Measurements from ENCODE around the gene ADGRV1.
A peak's percentile ranks its signal among the peaks of the same experiment; 100 is the strongest.

The ADGRV1 gene

GRCh38 chr5:90934738-90935137, 376.1 kb downstream of the ADGRV1 start:
- no peaks in the 10 kb centered on the region for H3K36me3 ChIP-seq (ENCODE audit: control insufficient read depth, insufficient read depth, low read length)
- H3K9me3 ChIP-seq (ENCODE audit: control insufficient read depth, low read length) = no peaks in the 10 kb centered on the region
- peak overlapping the region; percentile 20 for H3K4me3 ChIP-seq (ENCODE audit: low read length)
- no peaks in the 10 kb centered on the region for H3K27me3 ChIP-seq (ENCODE audit: control insufficient read depth, insufficient read depth, low read length)
- peaks cover 20% of the 10 kb centered on the region for H3K4me1 ChIP-seq (ENCODE audit: control insufficient read depth, insufficient read depth, low read length)
- no peak overlapping the region for H3K9ac ChIP-seq (ENCODE audit: low read length)

DNA sequence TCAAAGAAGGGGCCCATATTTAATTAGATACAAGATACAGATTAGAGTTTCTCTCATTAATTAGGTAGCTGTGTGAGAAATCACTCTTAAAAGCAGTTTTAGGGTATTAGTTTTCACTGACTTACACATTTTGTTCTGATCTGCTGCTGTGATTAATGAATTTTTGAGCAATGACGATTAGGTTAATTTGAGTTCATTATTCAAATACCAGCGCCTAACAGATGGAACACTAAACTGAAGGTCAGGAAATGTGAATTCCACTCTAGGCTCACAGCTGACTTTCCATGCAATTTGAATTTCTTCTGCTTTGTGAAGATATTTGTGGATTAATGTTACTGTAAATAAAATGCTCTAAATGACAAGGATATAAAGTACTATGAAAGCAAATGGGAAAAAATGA, 380.6 kb downstream of the ADGRV1 start:
- H3K9ac ChIP-seq (ENCODE audit: low read length) = no peak overlapping the region

DNA sequence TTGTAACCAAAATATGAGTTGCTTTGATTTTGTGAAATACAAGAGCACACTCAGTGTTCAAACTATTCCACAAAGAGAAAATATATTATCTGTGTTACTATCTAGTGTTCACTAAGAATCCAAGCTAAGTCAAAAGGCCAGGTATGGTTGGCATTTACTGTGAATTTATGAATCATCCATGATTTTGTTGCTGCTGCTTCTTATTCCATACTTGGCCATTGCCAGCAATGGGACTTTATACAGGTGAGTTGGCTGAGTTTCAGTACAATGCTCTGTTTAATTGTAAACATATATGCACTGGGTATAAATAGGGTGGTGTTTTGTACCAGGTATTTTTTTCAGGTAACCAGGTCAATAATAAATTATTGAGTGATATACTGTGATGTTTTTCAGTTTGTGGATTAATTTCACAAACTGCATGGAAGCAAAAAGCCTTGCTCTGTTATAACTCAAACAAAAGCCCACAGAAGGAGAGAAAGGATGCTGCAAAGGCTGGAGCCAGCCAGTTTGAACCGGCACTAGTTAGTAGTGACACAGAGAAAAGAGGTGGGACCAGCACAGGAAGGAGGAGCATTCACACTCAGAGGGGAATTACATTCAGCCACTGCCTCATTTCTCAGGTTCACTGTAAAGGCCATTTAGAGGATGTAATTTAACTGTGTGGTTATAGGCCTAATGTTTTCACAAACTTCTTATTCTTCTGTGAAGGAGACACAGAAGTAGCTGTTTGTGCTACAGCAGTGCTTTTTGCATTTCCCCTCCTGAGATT, 381.8 kb downstream of the ADGRV1 start:
- Histone ChIP-seq H3K9ac (ENCODE audit: low read length) (no peak overlapping the region), H3K9me3 (ENCODE audit: control insufficient read depth, low read length) (no peaks in the 10 kb centered on the region)

More for the DNA sequence above, 380.6 kb downstream of the ADGRV1 start:
- Histone ChIP-seq H3K27me3 (ENCODE audit: control insufficient read depth, insufficient read depth, low read length) (no peaks in the 10 kb centered on the region), H3K4me3 (ENCODE audit: low read length) (no peak overlapping the region), H3K4me1 (ENCODE audit: control insufficient read depth, insufficient read depth, low read length) (peaks cover 18% of the 10 kb centered on the region), H3K36me3 (ENCODE audit: control insufficient read depth, insufficient read depth, low read length) (no peaks in the 10 kb centered on the region), H3K9me3 (ENCODE audit: control insufficient read depth, low read length) (no peaks in the 10 kb centered on the region)

GRCh38 chr5:90941002-90941720, 382.6 kb downstream of the ADGRV1 start:
- H3K9ac ChIP-seq (ENCODE audit: low read length) = no peak overlapping the region

More for the DNA sequence above, 381.8 kb downstream of the ADGRV1 start:
- peaks cover 17% of the 10 kb centered on the region for H3K4me1 ChIP-seq (ENCODE audit: control insufficient read depth, insufficient read depth, low read length)
- no peaks in the 10 kb centered on the region for H3K36me3 ChIP-seq (ENCODE audit: control insufficient read depth, insufficient read depth, low read length)
- H3K27me3 ChIP-seq (ENCODE audit: control insufficient read depth, insufficient read depth, low read length) = no peaks in the 10 kb centered on the region
- H3K4me3 ChIP-seq (ENCODE audit: low read length) = no peak overlapping the region

GRCh38 chr5:90944116-90944515, 385.5 kb downstream of the ADGRV1 start:
- Histone ChIP-seq H3K9me3 (ENCODE audit: control insufficient read depth, low read length) (no peaks in the 10 kb centered on the region), H3K4me3 (ENCODE audit: low read length) (no peak overlapping the region), H3K36me3 (ENCODE audit: control insufficient read depth, insufficient read depth, low read length) (no peaks in the 10 kb centered on the region), H3K9ac (ENCODE audit: low read length) (no peak overlapping the region), H3K4me1 (ENCODE audit: control insufficient read depth, insufficient read depth, low read length) (peaks cover 11% of the 10 kb centered on the region), H3K27me3 (ENCODE audit: control insufficient read depth, insufficient read depth, low read length) (no peaks in the 10 kb centered on the region)

More at GRCh38 chr5:90941002-90941720, 382.6 kb downstream of the ADGRV1 start:
- no peaks in the 10 kb centered on the region for H3K9me3 ChIP-seq (ENCODE audit: control insufficient read depth, low read length)
- H3K4me3 ChIP-seq (ENCODE audit: low read length) = no peak overlapping the region
- H3K36me3 ChIP-seq (ENCODE audit: control insufficient read depth, insufficient read depth, low read length) = no peaks in the 10 kb centered on the region
- H3K27me3 ChIP-seq (ENCODE audit: control insufficient read depth, insufficient read depth, low read length) = no peaks in the 10 kb centered on the region
- peaks cover 17% of the 10 kb centered on the region for H3K4me1 ChIP-seq (ENCODE audit: control insufficient read depth, insufficient read depth, low read length)

DNA sequence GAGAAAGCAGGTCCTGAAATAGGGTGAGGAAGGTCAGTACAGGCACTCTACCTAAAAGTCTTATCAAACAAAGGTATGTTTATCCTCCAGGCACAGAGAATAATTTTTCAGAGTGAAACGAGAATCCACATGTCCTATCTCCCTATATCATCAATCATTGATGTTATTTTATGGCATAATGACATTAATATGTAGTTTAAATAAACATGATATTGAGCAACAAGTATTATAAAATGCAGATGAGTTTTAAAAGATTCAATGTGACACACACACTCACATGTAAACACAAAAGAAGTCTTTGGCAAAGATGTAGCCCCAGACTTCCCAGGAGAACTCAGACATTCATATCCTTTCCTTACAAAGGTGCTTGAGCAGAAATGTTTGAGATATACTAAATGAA, 389.1 kb downstream of the ADGRV1 start:
- H3K9ac ChIP-seq (ENCODE audit: low read length) = no peak overlapping the region
- no peak overlapping the region for H3K4me3 ChIP-seq (ENCODE audit: low read length)
- no peaks in the 10 kb centered on the region for H3K4me1 ChIP-seq (ENCODE audit: control insufficient read depth, insufficient read depth, low read length)

DNA sequence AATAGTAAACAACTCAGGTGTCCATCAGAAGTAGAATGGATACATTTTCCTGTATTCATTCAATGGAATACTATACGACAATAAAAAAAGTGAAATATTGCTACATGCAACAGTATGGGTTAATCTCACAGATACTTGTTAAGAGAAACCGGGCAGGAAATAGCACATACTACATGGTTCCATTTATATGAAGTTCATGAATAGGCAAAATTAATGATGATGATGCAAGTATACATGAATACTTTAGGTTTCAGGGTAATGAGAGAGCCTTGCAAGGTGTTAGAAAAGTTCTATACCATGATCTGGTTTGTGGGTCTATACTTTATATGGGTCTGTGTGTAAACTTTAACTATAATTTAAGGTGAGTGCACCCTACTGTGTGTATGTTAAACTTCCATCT, 390.4 kb downstream of the ADGRV1 start:
- Histone ChIP-seq H3K36me3 (ENCODE audit: control insufficient read depth, insufficient read depth, low read length) (no peaks in the 10 kb centered on the region), H3K9ac (ENCODE audit: low read length) (no peak overlapping the region), H3K9me3 (ENCODE audit: control insufficient read depth, low read length) (no peaks in the 10 kb centered on the region), H3K27me3 (ENCODE audit: control insufficient read depth, insufficient read depth, low read length) (no peaks in the 10 kb centered on the region), H3K4me1 (ENCODE audit: control insufficient read depth, insufficient read depth, low read length) (no peaks in the 10 kb centered on the region), H3K4me3 (ENCODE audit: low read length) (no peak overlapping the region)

More for the DNA sequence above, 389.1 kb downstream of the ADGRV1 start:
- no peaks in the 10 kb centered on the region for H3K36me3 ChIP-seq (ENCODE audit: control insufficient read depth, insufficient read depth, low read length)
- H3K27me3 ChIP-seq (ENCODE audit: control insufficient read depth, insufficient read depth, low read length) = no peaks in the 10 kb centered on the region
- no peaks in the 10 kb centered on the region for H3K9me3 ChIP-seq (ENCODE audit: control insufficient read depth, low read length)

DNA sequence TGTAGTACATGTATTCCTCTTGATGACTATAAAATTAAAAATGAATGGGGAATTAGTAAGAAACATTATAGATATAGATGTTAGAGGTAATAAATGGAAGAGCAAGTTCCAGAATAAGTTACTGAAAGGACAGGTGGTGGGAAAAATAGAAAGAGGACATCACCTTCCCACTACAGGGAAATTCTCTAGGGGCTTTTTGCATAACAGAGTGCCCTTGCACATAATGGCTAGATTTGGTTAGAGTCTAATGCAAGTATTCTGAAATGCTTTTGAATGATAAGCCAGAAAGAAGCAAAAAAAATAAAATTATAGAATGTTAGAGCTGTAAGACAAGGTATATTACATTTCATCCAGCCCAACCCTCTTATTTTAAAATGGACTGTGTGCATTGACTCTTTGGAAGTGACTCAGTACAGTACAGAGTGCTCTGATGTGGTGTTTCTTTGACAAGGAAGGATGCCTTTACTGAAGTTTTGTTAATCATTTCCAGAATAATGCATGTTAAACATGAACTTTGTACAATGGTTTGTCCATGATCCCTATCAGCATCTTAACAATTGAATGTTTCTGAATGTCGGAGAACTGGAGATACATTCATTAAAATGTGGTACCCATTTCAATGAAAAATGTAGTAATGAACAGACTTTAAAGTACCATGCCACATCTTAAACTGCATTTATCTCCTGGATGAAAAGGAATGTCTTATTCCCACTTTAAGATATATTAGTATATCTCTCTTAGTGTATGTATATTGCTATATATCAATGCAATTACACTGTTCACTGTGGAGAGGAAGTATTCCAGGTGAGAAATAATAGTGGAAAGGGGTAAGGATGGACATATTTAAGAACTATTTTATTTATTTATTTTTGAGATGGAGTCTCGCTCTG, 391.1 kb downstream of the ADGRV1 start:
- no peaks in the 10 kb centered on the region for H3K36me3 ChIP-seq (ENCODE audit: control insufficient read depth, insufficient read depth, low read length)
- no peaks in the 10 kb centered on the region for H3K27me3 ChIP-seq (ENCODE audit: control insufficient read depth, insufficient read depth, low read length)
- no peaks in the 10 kb centered on the region for H3K9me3 ChIP-seq (ENCODE audit: control insufficient read depth, low read length)
- H3K9ac ChIP-seq (ENCODE audit: low read length) = no peak overlapping the region
- H3K4me3 ChIP-seq (ENCODE audit: low read length) = no peak overlapping the region
- H3K4me1 ChIP-seq (ENCODE audit: control insufficient read depth, insufficient read depth, low read length) = no peaks in the 10 kb centered on the region

- no peak overlapping the region for H3K4me3 ChIP-seq (ENCODE audit: low read length)
- no peaks in the 10 kb centered on the region for H3K4me1 ChIP-seq (ENCODE audit: control insufficient read depth, insufficient read depth, low read length)
- no peaks in the 10 kb centered on the region for H3K27me3 ChIP-seq (ENCODE audit: control insufficient read depth, insufficient read depth, low read length)
- H3K36me3 ChIP-seq (ENCODE audit: control insufficient read depth, insufficient read depth, low read length) = no peaks in the 10 kb centered on the region
- no peaks in the 10 kb centered on the region for H3K9me3 ChIP-seq (ENCODE audit: control insufficient read depth, low read length)
- no peak overlapping the region for H3K9ac ChIP-seq (ENCODE audit: low read length)
Observed at GRCh38 chr5:90955001-90955635, 396.5 kb downstream of the ADGRV1 start.

DNA sequence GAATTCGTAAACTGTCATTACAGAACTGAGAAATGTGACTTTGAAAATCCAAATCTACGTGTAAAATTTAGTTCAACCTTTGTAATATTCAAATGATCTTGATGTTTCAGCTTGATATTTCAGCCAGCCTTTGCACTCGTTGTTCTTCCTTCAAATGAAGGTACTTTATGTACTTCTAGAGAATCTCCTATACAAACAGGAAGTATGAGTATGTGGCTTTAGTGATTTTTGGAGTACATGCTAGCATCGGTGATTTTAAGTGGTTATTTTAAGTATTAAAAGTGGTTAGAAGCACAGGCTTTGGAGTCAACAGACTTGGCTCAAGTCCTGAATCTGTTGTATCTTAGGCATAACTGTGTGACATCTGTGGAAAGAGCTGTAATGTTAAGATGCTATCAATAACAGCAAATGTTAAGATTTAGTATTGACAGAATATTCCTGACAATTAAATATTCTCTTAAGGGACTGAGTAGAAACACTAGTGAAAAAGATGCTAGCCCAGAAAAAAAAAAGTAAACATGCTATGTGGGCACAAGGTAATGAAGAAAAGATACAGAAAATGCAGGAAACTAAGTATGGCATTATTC, 398.0 kb downstream of the ADGRV1 start:
- Histone ChIP-seq H3K4me1 (ENCODE audit: control insufficient read depth, insufficient read depth, low read length) (no peaks in the 10 kb centered on the region), H3K9me3 (ENCODE audit: control insufficient read depth, low read length) (no peaks in the 10 kb centered on the region), H3K36me3 (ENCODE audit: control insufficient read depth, insufficient read depth, low read length) (no peaks in the 10 kb centered on the region), H3K9ac (ENCODE audit: low read length) (no peak overlapping the region), H3K27me3 (ENCODE audit: control insufficient read depth, insufficient read depth, low read length) (no peaks in the 10 kb centered on the region), H3K4me3 (ENCODE audit: low read length) (no peak overlapping the region)

GRCh38 chr5:90957906-90958305, 399.3 kb downstream of the ADGRV1 start:
- Histone ChIP-seq H3K4me1 (ENCODE audit: control insufficient read depth, insufficient read depth, low read length) (no peaks in the 10 kb centered on the region), H3K9ac (ENCODE audit: low read length) (no peak overlapping the region)

More at GRCh38 chr5:90957906-90958305, 399.3 kb downstream of the ADGRV1 start:
- no peaks in the 10 kb centered on the region for H3K27me3 ChIP-seq (ENCODE audit: control insufficient read depth, insufficient read depth, low read length)
- H3K36me3 ChIP-seq (ENCODE audit: control insufficient read depth, insufficient read depth, low read length) = no peaks in the 10 kb centered on the region
- no peaks in the 10 kb centered on the region for H3K9me3 ChIP-seq (ENCODE audit: control insufficient read depth, low read length)
- no peak overlapping the region for H3K4me3 ChIP-seq (ENCODE audit: low read length)
